ENCODE data around the gene PLA2G3.
A peak's percentile ranks its signal among the peaks of the same experiment; 100 is the strongest.
"Not testable (repeated sequence)": the region's sequence is repeated elsewhere in the genome, so short reads cannot be mapped to it uniquely, and the experiment has no call there.

PLA2G3 gene

DNA sequence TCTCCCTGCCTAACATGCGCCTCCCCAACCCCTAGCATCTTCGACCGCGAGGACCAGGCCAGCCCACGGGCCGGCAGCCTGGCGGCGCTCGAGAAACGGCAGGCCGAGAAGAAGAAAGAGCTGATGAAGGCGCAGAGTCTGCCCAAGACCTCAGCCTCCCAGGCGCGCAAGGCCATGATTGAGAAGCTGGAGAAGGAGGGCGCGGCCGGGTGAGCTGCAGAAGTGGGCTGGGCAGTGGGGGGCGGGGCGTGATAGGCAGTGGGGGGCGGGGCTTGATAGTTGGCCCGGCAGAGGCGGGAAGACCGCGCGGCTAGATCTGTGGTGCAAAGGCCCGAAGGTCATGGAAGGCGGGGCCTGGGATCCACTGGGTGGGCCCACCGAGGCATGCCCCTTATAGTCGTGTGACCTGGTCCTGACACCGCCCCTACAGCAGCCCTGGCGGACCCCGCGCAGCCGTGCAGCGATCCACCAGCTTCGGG is 41.6 kb downstream of the PLA2G3 start:
- DNase-seq, result no peak

DNA sequence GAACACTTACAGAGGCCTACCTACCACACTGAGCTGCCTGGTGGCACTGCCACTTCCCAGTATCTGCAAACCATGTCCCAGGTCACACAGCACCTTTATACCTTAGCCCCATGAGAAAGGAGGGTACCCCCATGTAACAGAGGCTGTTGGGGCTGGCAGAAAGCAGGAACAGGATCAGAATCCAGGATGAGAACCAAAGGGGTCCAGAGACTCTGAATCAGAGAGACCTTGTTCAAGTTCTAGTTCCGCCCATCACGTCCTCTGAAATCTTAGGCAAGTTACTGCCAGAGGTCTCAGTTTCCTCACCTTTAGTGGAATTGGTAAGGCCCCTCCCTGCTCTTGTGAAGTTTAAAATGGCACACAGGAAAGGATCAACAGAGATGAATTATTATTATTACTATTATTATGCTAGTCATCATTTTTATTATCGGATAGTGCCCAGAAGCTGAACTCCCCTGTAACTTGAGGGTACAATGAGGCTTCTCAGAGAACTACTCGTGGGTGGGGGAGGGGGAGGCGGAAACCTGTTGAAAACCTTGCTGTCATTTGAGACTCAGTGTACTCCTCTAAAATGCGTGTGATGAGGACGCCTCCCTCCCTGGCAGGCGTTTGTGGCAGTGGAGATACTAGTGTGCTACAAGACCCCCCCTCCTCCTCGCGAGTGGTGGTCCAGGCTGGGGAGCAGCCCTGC is 42.2 kb downstream of the PLA2G3 start:
- DNase-seq, result no peak

DNA sequence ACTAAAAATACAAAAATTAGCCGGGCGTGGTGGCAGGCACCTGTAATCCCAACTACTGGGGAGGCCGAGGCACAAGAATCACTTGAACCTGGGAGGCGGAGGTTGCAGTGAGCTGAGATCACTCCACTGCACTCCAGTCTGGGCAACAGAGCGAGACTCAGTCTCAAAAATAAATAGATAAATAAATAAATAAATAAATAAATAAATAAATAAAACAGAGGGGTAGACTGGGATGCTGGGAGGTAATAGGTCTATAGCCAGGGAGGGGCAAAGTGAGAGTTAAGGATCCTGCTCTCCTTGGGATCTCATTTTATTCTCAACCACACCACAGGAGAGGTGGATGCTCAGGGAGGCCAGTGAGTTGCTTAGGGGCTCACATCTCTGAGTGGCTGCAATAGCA is 42.8 kb downstream of the PLA2G3 start:
- not testable (repeated sequence) for DNase-seq

DNA sequence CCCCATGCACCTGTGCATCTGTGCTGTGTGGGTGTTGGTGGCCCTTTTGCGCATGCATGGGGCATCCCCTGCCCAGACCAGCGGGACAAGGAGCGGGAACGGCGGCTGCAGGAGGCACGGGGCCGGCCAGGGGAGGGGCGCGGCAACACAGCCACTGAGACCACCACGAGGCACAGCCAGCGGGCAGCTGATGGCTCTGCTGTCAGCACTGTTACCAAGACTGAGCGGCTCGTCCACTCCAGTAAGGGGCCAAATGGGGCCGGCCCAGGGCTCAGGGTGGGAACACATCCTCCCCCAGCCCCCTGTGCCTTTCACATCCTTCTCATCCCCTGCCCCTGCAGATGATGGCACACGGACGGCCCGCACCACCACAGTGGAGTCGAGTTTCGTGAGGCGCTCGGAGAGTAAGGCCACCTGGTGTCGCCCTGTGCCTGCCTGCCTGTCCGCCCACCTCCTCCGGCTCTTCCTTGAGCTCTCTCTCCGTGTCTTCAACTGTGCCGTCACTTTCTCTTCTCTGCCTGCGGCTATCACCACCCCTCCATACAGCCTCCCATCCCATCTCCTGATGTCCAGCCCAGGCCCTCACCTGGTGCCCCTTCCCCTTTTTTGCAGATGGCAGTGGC is 43.5 kb downstream of the PLA2G3 start:
- DNase-seq, result no peak

DNA sequence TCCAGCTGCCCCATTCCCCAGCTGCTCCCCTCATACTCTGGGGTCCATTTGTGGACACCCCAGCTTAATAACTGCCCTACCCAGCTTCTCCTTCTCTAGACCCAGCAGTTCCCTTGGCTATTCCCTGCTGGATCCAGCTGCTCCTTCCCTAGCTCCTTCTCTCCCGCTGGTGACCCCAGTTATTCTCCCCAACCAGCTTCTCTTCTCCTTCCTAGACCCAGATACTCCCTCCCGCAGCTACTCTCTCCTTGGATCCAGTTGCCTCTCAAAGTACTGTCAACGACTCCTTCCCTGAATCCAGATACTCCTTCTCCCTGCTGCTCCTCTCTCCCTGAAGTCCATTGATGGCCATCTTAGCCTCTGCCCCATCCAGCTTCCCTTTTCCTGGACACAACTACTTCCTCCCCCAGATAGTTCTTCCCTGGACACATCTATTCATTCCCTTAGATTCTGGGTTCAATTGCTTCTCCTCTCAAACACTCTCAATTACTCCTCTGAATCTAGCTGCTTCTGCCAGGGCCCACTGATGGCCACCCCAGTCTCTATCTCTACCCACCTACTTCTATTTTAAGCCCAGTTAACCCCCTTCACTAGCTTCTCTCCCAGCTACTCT is 44.6 kb downstream of the PLA2G3 start:
- DNase-seq, result no peak

DNA sequence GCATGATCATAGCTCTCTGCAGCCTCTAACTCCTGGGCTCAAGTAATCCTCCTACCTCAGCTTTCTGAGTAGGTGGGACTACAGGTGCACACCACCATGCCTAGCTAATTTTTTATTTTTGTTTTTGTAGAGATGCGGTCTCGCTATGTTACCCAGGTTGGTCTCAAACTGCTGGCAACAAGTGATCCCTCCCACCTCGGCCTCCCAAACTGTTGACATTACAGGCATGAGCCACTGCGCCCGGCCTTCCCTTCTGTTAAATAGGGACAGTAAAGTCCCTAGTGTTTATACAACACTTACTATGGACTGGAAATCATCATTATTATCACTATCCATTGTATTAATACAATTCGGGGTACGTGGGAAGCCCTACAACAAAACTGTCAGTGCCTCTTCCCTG is 45.6 kb downstream of the PLA2G3 start:
- DNase-seq, result no peak

DNA sequence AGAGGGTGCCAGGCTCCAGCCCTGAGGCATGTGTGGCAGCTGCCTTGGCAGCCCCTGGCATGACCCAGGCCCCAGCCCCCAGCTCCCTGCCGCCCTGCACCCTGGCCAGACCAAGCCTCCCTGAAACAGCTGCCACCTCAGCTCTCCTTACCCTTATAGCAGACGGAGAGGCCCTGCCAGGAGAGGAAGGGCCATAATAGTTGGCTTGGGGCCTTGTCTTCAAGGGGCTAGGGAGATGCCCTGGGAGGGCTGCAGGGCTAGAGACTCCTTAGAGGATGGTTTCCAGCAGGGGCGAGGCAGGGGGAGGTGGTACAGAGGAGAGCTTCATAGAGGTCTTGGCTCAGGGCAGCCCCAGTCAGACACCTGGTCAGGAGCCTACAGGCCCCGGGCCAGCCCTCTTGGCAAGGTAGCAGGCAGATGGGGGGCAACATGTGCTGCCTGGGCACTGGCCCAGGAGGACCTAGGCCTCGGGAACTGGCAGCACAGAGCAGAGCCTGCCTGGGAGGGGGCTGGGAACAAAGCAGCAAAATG is 46.2 kb downstream of the PLA2G3 start:
- DNase-seq, result no peak

DNA sequence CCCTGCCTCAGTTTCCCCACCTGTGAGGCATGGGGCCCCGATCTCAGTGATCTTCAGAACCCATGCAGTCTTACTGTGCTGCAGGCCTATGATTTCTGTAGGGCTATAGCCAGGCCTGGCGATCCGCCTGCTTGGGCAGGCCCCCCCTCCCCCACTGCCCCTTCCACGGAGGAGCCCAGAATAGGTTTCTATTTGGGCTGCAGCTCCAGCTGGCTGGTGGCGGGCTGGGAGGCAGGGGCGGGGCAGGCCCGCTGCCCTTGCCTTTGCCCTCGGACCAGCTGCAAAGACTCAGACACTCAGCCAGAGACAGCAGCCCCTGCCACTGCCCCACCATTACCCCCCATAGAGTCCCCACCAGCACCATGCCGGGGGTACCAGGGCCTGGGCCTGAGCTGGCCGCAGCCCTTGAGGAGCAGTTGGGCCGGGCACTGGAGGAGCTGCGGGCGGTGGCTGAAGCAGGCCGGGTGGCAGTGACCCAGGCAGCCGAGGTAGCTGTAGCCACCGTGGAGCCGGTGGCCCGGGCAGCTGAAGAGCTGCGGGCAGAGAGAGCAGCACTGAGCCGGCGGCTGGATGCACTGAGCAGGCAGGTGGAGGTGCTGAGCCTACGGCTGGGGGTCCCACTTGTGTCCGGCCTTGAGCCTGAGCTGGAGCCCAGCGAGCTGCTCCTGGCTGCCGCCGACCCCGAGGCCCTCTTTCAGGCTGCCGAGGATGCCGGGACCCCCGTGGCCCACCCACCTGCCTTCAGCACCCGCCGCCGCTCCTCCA is 47.0 kb downstream of the PLA2G3 start:
- DNase-seq, result no peak

DNA sequence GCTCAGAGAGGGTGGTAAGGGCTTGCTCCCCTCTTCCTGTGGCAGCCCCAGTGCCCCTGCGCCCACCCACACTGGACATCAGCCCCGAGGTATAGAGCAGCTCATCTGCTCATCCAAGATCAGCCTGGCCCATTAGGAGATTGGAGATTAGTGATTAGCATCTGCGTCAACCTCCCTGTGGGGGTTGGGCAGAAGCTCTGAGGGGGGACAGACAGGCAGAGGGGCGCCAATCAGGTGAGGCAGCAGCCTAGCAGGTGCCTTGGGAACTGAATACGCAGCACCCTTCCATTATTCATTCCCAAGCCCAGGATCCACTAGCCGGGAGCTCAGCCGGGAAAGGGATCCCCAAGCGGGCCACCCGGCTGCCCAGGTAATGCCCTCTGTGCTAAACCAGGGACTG is 48.1 kb downstream of the PLA2G3 start:
- no peak for DNase-seq

DNA sequence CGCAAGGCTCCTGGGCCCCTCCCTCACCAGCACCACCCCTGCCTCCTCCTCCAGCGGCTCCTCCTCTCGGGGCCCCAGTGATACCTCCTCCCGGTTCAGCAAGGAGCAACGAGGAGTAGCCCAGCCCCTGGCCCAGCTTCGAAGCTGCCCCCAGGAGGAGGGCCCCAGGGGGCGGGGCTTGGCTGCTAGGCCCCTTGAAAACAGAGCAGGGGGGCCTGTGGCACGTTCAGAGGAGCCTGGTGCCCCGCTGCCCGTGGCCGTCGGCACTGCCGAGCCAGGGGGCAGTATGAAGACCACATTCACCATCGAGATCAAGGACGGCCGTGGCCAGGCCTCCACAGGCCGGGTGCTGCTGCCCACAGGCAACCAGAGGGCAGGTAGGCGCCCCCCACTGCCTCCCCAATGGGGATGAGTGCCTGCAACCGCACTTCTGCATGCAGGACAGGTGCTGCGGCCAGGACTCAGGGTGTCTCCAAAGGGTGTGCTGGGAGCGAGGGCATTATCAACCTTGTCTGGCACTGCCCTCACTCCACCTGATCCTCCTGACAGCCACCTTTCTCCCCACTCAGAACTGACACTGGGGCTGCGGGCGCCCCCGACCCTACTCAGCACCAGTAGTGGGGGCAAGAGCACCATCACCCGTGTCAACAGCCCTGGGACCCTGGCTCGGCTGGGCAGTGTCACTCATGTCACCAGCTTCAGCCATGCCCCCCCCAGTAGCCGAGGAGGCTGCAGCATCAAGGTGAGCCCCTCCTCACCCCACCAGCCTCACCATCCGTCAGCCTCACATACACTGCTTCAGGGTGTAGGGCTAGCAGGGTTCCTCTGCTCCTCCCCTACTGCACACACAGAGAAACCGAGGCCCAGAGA is 49.0 kb downstream of the PLA2G3 start:
- no peak for DNase-seq

DNA sequence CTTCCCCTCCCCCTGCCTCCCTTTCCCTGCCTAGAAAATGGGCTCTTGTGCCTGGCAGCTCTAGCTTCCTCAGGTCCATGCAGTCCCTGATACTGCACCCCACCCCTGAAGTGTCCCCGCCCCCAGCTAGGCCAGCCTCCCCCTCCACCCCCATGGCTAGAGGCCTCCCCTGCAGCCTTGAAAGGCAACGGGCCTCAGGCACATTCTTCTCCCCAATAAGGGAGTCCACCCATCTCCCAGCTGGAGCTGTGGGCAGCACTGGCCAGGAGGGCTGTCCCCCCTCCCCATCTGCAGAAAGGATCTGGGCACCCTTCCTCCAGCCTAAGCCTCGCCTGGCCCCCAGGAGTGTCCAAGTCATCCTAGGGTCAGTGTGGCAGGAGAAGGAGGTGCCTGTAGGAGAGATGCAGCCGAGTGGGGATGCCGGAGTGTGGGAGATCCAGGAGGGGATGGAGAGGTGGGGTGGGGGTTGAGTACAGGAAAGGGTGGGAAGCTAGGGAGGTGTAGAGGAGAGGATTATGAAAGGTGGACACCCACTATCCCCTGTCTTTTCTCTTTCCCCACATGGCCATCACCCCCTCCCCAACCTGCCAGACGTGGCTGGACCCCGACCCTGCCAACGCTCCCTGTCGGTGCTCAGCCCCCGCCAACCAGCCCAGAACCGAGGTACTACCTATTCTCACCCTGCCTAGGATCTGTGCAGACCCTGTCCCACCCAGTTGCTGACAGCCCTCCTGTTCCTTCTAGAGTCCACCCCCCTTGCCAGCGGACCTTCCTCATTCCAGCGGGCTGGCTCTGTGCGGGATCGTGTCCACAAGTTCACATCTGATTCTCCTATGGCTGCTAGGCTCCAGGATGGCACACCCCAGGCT is 49.9 kb downstream of the PLA2G3 start:
- DNase-seq, result no peak

DNA sequence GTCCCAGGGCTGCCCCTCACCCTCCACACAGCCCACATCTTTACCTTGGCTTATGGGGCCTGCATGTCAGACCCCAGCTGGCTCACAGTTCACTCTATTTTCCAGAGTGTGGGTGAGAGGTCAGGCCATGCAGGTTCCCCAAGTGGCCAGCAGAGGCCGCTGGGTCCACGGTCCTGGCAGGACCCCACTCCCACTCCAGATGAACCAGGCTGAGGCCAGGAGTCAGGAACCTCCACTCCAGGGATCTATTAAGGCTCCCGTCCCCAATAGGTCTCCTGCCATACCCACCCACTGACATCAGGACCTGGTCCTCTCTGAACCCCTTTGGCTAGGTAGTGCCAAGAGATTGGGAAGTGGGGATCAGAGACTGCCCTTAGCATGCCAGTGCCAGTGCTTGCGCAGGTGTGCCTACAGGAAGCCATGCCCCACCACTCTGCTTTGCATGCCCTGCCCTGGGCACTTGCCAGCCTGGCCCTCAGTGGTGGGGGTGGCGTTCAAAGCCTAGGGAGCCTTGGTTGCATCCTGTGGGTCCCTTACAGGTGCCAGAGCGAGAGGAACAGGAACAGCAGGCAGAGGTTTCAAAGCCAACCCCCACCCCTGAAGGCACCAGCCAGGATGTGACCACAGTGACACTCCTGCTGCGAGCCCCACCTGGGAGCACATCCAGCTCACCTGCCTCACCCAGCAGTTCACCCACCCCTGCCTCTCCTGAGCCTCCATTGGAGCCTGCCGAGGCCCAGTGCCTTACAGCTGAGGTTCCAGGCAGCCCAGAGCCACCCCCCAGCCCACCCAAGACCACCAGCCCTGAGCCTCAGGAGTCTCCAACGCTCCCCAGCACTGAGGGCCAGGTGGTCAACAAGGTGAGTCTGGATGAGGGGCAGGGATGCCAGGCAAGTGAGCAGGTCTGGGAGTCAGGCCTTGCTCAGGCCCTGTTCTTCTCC is 50.9 kb downstream of the PLA2G3 start:
- no peak for DNase-seq

DNA sequence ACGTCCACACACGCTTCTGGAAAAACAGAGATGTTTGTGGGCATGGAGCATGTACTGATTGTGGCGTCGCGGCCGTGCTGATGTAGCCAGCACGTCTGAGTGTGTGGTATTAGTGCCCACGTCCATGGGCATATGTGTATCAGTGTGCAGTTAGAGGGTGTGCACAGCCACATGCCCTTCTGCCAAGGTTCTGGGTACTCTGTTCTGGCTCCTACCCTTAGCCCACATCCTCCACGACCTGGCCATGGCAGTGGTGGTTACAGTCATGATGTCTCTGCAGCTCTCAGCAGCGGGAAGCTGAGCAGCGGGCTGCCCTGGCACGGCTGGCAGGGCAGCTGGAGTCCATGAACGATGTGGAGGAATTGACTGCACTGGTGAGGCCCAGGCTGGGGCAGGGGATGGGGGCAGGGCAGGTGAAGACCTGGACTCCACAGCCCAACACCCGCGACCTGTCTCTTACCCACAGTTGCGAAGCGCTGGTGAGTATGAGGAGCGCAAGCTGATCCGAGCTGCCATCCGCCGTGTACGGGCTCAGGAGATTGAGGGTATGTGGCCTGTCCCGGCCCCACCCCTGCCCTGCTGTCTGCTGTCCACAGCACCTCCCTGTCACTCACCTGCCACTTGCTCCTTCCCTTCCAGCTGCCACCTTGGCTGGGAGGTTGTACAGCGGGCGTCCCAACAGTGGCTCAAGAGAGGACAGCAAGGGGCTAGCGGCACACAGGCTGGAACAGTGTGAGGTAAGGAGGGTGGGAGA is 51.9 kb downstream of the PLA2G3 start:
- DNase-seq, result no peak

DNA sequence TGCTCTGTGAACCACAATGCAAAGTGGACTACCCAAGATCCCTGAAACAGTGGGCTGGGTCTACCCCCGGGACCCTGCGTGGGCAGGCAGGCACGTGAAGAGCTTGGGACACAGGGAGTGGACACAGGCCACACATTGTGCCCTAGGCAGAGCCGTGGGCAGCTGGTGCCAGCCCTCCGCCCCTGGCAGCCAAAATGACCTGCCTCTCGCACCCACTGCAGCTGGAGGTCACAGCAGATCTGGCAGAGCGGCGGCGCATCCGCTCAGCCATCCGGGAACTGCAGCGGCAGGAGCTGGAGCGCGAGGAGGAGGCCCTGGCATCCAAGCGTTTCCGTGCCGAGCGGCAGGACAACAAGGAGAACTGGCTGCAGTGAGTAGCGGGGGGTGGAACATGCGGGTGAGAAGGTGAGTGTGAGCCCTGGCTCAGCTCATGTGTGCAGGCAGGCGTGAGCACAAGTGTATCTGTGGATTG is 52.5 kb downstream of the PLA2G3 start:
- DNase-seq, result no peak

DNA sequence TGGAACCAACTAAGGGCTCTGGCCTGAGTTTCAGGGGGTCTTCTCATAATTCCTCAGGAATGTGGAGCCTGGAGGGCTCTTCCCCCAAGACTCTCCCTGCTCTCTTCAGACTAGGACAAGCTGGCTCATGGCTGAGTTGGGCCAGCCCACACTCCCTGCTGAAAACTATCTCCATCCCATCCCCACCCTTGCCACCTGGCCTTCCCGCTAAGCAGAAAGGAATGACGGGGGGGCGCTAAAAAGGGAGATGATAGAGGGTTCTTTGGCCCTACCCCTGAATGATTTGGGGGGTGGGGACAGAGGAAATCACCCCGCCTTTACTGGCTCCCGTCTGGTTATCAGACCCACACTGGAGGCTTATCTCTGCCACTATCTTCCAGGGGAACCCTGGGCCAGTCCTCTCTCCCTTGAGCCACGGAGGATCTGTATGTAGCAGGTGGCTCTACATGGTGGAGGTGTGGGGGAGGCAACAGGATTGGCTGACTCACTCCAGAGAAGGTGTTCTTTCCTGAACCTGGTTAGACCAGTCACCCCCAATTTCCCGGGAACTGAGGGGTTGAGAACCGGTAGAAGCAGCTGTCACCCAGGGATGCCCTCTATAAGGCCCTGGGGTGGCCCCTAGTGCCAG is 53.5 kb downstream of the PLA2G3 start:
- no peak for DNase-seq

DNA sequence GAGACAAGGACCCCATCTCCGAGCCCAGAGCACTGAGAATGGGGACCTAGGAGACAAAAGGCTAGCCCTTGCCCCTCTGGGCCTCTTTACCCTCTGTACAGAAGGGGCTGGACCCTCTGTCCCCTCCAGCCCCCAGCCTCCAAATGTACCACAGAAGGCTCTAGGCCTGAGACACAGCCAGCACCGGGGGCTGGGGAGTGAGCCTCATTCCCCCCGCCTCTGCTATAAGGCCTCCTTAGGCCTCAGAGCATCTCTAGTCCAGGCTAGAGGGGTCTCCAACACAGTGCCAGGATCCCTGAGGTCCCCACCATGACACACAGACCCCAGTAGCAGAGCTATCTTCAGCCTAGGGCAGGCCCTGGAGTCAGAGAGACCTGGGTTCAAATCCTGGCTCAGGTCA is 54.4 kb downstream of the PLA2G3 start:
- DNase-seq, result no peak

DNA sequence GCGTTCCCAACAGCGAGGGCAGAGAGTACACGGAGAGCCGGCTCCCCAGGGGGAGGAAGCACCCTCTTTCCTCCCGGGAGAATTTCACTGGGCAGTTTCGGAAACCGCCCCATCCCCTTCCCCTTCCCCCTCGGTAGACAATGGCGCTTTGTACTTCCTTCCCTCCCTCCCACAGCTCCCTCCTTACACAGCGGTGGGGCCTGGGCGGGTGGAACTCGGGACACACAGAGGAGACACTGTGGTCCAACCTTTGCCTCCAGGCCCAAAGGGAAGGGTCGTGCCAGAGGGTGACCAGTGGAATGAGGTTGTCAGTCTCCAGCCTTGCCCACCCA is 54.8 kb downstream of the PLA2G3 start:
- no peak for DNase-seq

DNA sequence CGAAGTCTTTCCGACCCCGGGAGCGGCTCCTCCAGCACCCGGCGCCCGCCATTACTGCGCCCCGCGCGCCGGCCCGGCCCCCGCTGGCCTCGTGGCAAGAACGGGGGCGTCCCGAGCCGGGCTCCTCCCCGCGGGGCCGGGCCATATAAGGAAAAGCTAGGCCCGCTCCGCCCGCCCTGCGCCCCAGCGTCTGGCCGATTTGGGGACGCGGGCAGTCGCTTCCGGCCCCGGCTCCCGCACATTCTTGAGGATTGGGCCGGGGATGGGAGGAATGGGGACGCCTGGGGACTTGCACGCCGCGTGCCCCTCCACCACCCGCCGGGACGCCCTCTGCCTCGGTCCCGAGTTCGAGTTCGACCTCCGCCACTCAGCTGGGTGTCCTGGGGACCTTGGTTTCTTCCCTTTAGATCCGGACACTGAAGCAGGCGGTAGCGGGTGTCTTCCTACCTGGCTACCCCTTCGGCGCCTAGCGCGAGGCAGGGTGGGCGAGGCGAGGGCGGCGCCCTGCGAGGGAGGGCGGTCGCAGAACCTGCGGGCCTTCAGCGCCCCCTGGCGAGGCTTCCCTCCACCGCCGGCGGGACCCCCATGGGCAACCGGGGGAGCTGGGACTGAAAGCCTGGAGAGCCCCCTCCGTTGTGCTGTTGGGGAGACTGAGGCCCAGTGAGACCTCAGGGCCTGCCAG is 55.4 kb downstream of the PLA2G3 start:
- DNase-seq, result peak; percentile 90

Data from fibroblast of skin of right quadriceps (primary cell).